ENCODE results near the gene SLC12A7.

DNA sequence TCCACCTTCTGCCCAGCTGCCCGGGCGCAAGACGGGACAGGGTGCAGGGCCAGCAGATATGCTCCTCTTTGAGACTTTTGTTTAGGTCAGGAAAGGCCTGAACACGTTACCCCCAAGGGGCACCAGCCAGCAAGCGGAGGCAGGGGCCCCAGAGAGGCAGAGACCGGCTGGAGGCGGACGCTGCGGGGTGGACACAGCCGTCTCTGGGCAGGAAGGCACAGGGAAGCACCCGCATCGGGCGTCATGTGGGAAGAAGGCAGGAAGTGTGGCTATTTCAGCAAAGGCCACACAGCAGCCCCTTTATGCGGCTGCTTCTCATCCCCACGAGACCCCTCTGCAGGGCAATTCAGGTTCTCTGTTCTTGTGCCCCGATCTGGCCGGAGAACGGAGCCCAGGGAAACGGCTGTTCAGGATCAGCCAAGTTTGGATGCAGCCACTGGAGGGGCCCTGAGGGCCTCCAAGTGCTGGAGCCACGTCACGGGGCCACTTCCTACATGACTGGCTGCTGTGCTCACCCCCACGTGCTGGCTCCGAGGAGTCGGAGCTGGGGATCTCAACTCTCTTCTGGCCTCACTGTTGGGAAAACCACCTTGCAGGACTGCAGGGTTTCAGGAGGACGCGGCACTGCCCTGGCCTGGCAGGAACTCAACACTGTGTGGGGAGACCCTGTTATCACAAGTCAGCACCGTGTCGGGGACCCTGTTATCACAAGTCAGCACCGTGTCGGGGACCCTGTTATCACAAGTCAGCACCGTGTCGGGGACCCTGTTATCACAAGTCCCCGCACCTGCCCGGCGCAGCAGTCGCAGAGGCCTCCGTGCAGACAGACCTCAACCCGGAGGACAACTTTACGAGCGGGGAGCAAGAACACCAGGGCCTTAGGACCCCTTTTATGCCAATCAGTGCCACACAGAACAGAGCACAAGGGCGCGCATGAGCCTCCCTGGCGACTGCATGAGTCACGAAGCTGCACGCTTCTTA, 44.4 kb downstream of the SLC12A7 start:
- no peak for TF ChIP-seq POLR2A (IDR thresholded peaks at IDR 0.05)
- TF ChIP-seq, protein P1, sequence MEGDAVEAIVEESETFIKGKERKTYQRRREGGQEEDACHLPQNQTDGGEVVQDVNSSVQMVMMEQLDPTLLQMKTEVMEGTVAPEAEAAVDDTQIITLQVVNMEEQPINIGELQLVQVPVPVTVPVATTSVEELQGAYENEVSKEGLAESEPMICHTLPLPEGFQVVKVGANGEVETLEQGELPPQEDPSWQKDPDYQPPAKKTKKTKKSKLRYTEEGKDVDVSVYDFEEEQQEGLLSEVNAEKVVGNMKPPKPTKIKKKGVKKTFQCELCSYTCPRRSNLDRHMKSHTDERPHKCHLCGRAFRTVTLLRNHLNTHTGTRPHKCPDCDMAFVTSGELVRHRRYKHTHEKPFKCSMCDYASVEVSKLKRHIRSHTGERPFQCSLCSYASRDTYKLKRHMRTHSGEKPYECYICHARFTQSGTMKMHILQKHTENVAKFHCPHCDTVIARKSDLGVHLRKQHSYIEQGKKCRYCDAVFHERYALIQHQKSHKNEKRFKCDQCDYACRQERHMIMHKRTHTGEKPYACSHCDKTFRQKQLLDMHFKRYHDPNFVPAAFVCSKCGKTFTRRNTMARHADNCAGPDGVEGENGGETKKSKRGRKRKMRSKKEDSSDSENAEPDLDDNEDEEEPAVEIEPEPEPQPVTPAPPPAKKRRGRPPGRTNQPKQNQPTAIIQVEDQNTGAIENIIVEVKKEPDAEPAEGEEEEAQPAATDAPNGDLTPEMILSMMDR (IDR thresholded peaks at IDR 0.05 in 8 of 11, conservative IDR thresholded peaks at IDR 0.05 in 3 of 11): no peak

All from spleen (tissue), 7 donors.